ENCODE results near the gene ADAMTS17.

- TF ChIP-seq POLR2A (IDR thresholded peaks at IDR 0.05) (no peak), CTCF (IDR thresholded peaks at IDR 0.05) (no peak)
These were observed 361.0 kb downstream of the ADAMTS17 start for GRCh38 chr15:99980752-99981151.
